Amniotic stem cell (primary cell): ENCODE data around the gene DUSP16.
"Not testable (repeated sequence)": the region's sequence is repeated elsewhere in the genome, so short reads cannot be mapped to it uniquely, and the experiment has no call there.

Source experiments
- DNase-seq: peaks from one replicate; lab custom pipeline; 2025; lab: John Stamatoyannopoulos, UW

DUSP16 gene

GRCh38 chr12:12562585-12563261, at the start of gene DUSP16:
DUSP16 (minus strand) TSS chr12:12562863; CDS start chr12:12521098, 41,765 bp downstream.
- DNase-seq = peak; percentile 95

- no peak for DNase-seq
Measured at GRCh38 chr12:12612358-12612757, 49.7 kb upstream of the DUSP16 start.

GRCh38 chr12:12611512-12612306, 49.0 kb upstream of the DUSP16 start, which contains the start of gene CREBL2:
CREBL2 (plus strand) TSS chr12:12611876; CDS start chr12:12612173, 297 bp downstream.
- peak; percentile 77 for DNase-seq

- DNase-seq = no peak
Measured at GRCh38 chr12:12610711-12611110, 48.0 kb upstream of the DUSP16 start.

- no peak for DNase-seq
Measured at GRCh38 chr12:12609692-12610091, 47.0 kb upstream of the DUSP16 start.

- DNase-seq = no peak
Measured at GRCh38 chr12:12608557-12608957, 45.9 kb upstream of the DUSP16 start.

GRCh38 chr12:12606781-12607589, 44.3 kb upstream of the DUSP16 start:
- no peak for DNase-seq

- DNase-seq = no peak
Measured at GRCh38 chr12:12604740-12605139, 42.1 kb upstream of the DUSP16 start.

- no peak for DNase-seq
Measured at GRCh38 chr12:12600659-12601058, 38.0 kb upstream of the DUSP16 start.

- DNase-seq = no peak
Measured at GRCh38 chr12:12599750-12600643, 37.3 kb upstream of the DUSP16 start.

- DNase-seq = no peak
Measured at GRCh38 chr12:12598864-12599263, 36.2 kb upstream of the DUSP16 start.

GRCh38 chr12:12596598-12596997, 33.9 kb upstream of the DUSP16 start:
- not testable (repeated sequence) for DNase-seq

- DNase-seq = not testable (repeated sequence)
Measured at GRCh38 chr12:12595929-12596328, 33.3 kb upstream of the DUSP16 start.

GRCh38 chr12:12592930-12593329, 30.3 kb upstream of the DUSP16 start:
- DNase-seq = peak; percentile 0

GRCh38 chr12:12590961-12591360, 28.3 kb upstream of the DUSP16 start:
- no peak for DNase-seq

GRCh38 chr12:12588436-12588835, 25.8 kb upstream of the DUSP16 start:
- not testable (repeated sequence) for DNase-seq

- no peak for DNase-seq
Measured at GRCh38 chr12:12587878-12588277, 25.2 kb upstream of the DUSP16 start.

- DNase-seq = no peak
Measured at GRCh38 chr12:12586879-12587675, 24.4 kb upstream of the DUSP16 start.

- no peak for DNase-seq
Measured at GRCh38 chr12:12585115-12585863, 22.6 kb upstream of the DUSP16 start.
